ELR (cell line): Measurements from ENCODE around the gene GRID1.

Experiments
- DNase-seq: peaks from one replicate; pipeline ENCODE4 v3.0.0-alpha.2; 2015; ENCODE audit warnings: low read depth

Gene GRID1

GRCh38 chr10:86229811-86230556 is 136.6 kb downstream of the GRID1 start:
- DNase-seq = no peak

GRCh38 chr10:86229376-86229775 is 137.2 kb downstream of the GRID1 start:
- no peak for DNase-seq

- DNase-seq = no peak
These were observed 138.9 kb downstream of the GRID1 start for GRCh38 chr10:86227501-86228258.

GRCh38 chr10:86226781-86227201 is 139.8 kb downstream of the GRID1 start:
- DNase-seq = no peak

GRCh38 chr10:86226016-86226415 is 140.6 kb downstream of the GRID1 start:
- no peak for DNase-seq

- DNase-seq = peak; percentile 46
These were observed 141.4 kb downstream of the GRID1 start for GRCh38 chr10:86225103-86225782.

GRCh38 chr10:86224354-86225102 is 142.1 kb downstream of the GRID1 start:
- no peak for DNase-seq

GRCh38 chr10:86223256-86223655 is 143.3 kb downstream of the GRID1 start:
- DNase-seq = no peak

- DNase-seq = no peak
These were observed 143.9 kb downstream of the GRID1 start for GRCh38 chr10:86222687-86223086.

- no peak for DNase-seq
These were observed 144.3 kb downstream of the GRID1 start for GRCh38 chr10:86222336-86222650.

GRCh38 chr10:86221442-86222335 is 144.9 kb downstream of the GRID1 start:
- no peak for DNase-seq

- no peak for DNase-seq
These were observed 146.0 kb downstream of the GRID1 start for GRCh38 chr10:86220626-86221025.

- no peak for DNase-seq
These were observed 147.3 kb downstream of the GRID1 start for GRCh38 chr10:86219271-86219670.

- DNase-seq = no peak
These were observed 147.8 kb downstream of the GRID1 start for GRCh38 chr10:86218842-86219241.

GRCh38 chr10:86218160-86218559 is 148.4 kb downstream of the GRID1 start:
- no peak for DNase-seq

GRCh38 chr10:86217371-86218080 is 149.1 kb downstream of the GRID1 start:
- DNase-seq = no peak

GRCh38 chr10:86216886-86217285 is 149.7 kb downstream of the GRID1 start:
- no peak for DNase-seq

GRCh38 chr10:86215712-86216111 is 150.9 kb downstream of the GRID1 start:
- DNase-seq = no peak

- no peak for DNase-seq
These were observed 151.5 kb downstream of the GRID1 start for GRCh38 chr10:86215046-86215445.

GRCh38 chr10:86213148-86213547 is 153.4 kb downstream of the GRID1 start:
- DNase-seq = no peak

- DNase-seq = no peak
These were observed 154.2 kb downstream of the GRID1 start for GRCh38 chr10:86212391-86212700.
